GM15510 (cell line): Measurements from ENCODE around the gene CUBN.

ENCODE experiments used
- POLR2A ChIP-seq: IDR thresholded peaks from 3 replicates; pipeline ENCODE4 v1.6.1; 2011; ENCODE audit warnings: borderline replicate concordance; ENCODE audit not compliant: insufficient read length; ENCODE audit errors: extremely low read depth

Gene CUBN

GRCh38 chr10:16909271-16909767 lies 220.3 kb downstream of the CUBN start:
- TF ChIP-seq POLR2A, result no peak

- TF ChIP-seq POLR2A, result no peak
Observed at GRCh38 chr10:16907687-16908086, 221.9 kb downstream of the CUBN start.

GRCh38 chr10:16905320-16905719 lies 224.3 kb downstream of the CUBN start:
- no peak for TF ChIP-seq POLR2A

- no peak for TF ChIP-seq POLR2A
Observed at GRCh38 chr10:16904639-16905061, 225.0 kb downstream of the CUBN start.

- TF ChIP-seq POLR2A, result no peak
Observed at GRCh38 chr10:16904049-16904448, 225.6 kb downstream of the CUBN start.

- TF ChIP-seq POLR2A, result no peak
Observed at GRCh38 chr10:16902606-16903005, 227.0 kb downstream of the CUBN start.

GRCh38 chr10:16901106-16901505 lies 228.5 kb downstream of the CUBN start:
- TF ChIP-seq POLR2A, result no peak

GRCh38 chr10:16896993-16897392 lies 232.6 kb downstream of the CUBN start:
- TF ChIP-seq POLR2A, result no peak

- no peak for TF ChIP-seq POLR2A
Observed at GRCh38 chr10:16894821-16895220, 234.8 kb downstream of the CUBN start.

- no peak for TF ChIP-seq POLR2A
Observed at GRCh38 chr10:16893664-16894063, 235.9 kb downstream of the CUBN start.

- no peak for TF ChIP-seq POLR2A
Observed at GRCh38 chr10:16891375-16892313, 238.0 kb downstream of the CUBN start.

GRCh38 chr10:16890691-16891090 lies 238.9 kb downstream of the CUBN start:
- TF ChIP-seq POLR2A, result no peak

GRCh38 chr10:16887565-16887964 lies 242.0 kb downstream of the CUBN start:
- no peak for TF ChIP-seq POLR2A

GRCh38 chr10:16886031-16886430 lies 243.6 kb downstream of the CUBN start:
- no peak for TF ChIP-seq POLR2A

- TF ChIP-seq POLR2A, result no peak
Observed at GRCh38 chr10:16884497-16884896, 245.1 kb downstream of the CUBN start.

GRCh38 chr10:16883084-16883483 lies 246.5 kb downstream of the CUBN start:
- TF ChIP-seq POLR2A, result no peak
